GM04504 (cell line): Measurements from ENCODE around the gene NME2.
A peak's percentile ranks its signal among the peaks of the same experiment; 100 is the strongest.
"Not testable (repeated sequence)": the region's sequence is repeated elsewhere in the genome, so short reads cannot be mapped to it uniquely, and the experiment has no call there.

Experiments
- DNase-seq: peaks from one replicate; pipeline ENCODE4 v3.0.0-alpha.2; 2012; ENCODE audit warnings: low read depth

Gene NME2

GRCh38 chr17:51153210-51154072, 12.8 kb upstream of the NME2 start, which contains the start of gene NME1:
TSS of gene NME1 (plus strand) at chr17:51153559. CDS start at chr17:51155655, 2,096 bp downstream.
- peak; percentile 99 for DNase-seq

GRCh38 chr17:51154176-51154575, 12.0 kb upstream of the NME2 start:
- DNase-seq: no peak

- DNase-seq: no peak
Measured at GRCh38 chr17:51155416-51155815, 10.8 kb upstream of the NME2 start.

GRCh38 chr17:51159604-51160003, 6.6 kb upstream of the NME2 start:
- no peak for DNase-seq

GRCh38 chr17:51161541-51161940, 4.7 kb upstream of the NME2 start:
- DNase-seq: no peak

GRCh38 chr17:51164911-51165679, 1.1 kb upstream of the NME2 start:
- no peak for DNase-seq

- no peak for DNase-seq
Measured at GRCh38 chr17:51165680-51166197, 472 bp upstream of the NME2 start.

- no peak for DNase-seq
Measured at GRCh38 chr17:51166987-51167931, 1.0 kb downstream of the NME2 start.

- DNase-seq: no peak
Measured at GRCh38 chr17:51169340-51169739, 3.1 kb downstream of the NME2 start.

- no peak for DNase-seq
Measured at GRCh38 chr17:51170736-51171135, 4.5 kb downstream of the NME2 start.

GRCh38 chr17:51172030-51172429, 5.8 kb downstream of the NME2 start:
- DNase-seq: not testable (repeated sequence)

GRCh38 chr17:51180486-51180885, 14.3 kb downstream of the NME2 start:
- DNase-seq: no peak

GRCh38 chr17:51184124-51184523, 17.9 kb downstream of the NME2 start:
- no peak for DNase-seq

- no peak for DNase-seq
Measured at GRCh38 chr17:51185763-51186332, 19.6 kb downstream of the NME2 start.

GRCh38 chr17:51188271-51188833, 22.1 kb downstream of the NME2 start:
- no peak for DNase-seq

GRCh38 chr17:51189162-51189561, 23.0 kb downstream of the NME2 start:
- DNase-seq: no peak

- DNase-seq: no peak
Measured at GRCh38 chr17:51189628-51190027, 23.4 kb downstream of the NME2 start.

GRCh38 chr17:51191895-51192294, 25.7 kb downstream of the NME2 start:
- DNase-seq: no peak

- no peak for DNase-seq
Measured at GRCh38 chr17:51197754-51198153, 31.5 kb downstream of the NME2 start.

GRCh38 chr17:51200295-51200694, 34.1 kb downstream of the NME2 start:
- no peak for DNase-seq

- DNase-seq: no peak
Measured at GRCh38 chr17:51200846-51201245, 34.6 kb downstream of the NME2 start.
